ENCODE measurements around the gene TLE3.

Gene TLE3

GRCh38 chr15:70030851-70031250 lies 66.9 kb downstream of the TLE3 start:
- no peak for DNase-seq (ENCODE audit: low spot score)
- ChIA-PET POLR2A (ENCODE audit: low non-redundant PET) (no interaction called here), CTCF (no interaction called here)
- no peak overlapping the region for H3K27ac ChIP-seq
- TF ChIP-seq CTCF (conservative IDR thresholded peaks at IDR 0.05; ENCODE audit: low read depth), result no peak

GRCh38 chr15:70029297-70029701 lies 68.4 kb downstream of the TLE3 start:
- TF ChIP-seq CTCF (conservative IDR thresholded peaks at IDR 0.05; ENCODE audit: low read depth), result no peak
- ChIA-PET POLR2A (ENCODE audit: low non-redundant PET) (no interaction called here), CTCF (no interaction called here)
- no peak for DNase-seq (ENCODE audit: low spot score)
- H3K27ac ChIP-seq, result no peak overlapping the region

- POLR2A ChIA-PET (ENCODE audit: low non-redundant PET), result no interaction called here
- CTCF ChIA-PET, result interaction anchor here (1.0 kb wide), 1 partner anchor 9 kb away, joined by 3 read pairs; no protein-coding TSS in a partner anchor
- no peak overlapping the region for H3K27ac ChIP-seq
- no peak for DNase-seq (ENCODE audit: low spot score)
- no peak for TF ChIP-seq CTCF (conservative IDR thresholded peaks at IDR 0.05; ENCODE audit: low read depth)
Measured at GRCh38 chr15:70027518-70027917, 70.2 kb downstream of the TLE3 start.

GRCh38 chr15:70026991-70027390 lies 70.7 kb downstream of the TLE3 start:
- POLR2A ChIA-PET (ENCODE audit: low non-redundant PET), result no interaction called here
- CTCF ChIA-PET, result no interaction called here
- no peak for DNase-seq (ENCODE audit: low spot score)
- H3K27ac ChIP-seq, result no peak overlapping the region
- TF ChIP-seq CTCF (conservative IDR thresholded peaks at IDR 0.05; ENCODE audit: low read depth), result no peak

GRCh38 chr15:70025413-70026296 lies 72.1 kb downstream of the TLE3 start:
- DNase-seq (ENCODE audit: low spot score), result no peak

GRCh38 chr15:70024521-70024920 lies 73.2 kb downstream of the TLE3 start:
- no peak for DNase-seq (ENCODE audit: low spot score)
- POLR2A ChIA-PET (ENCODE audit: low non-redundant PET), result no interaction called here
- TF ChIP-seq CTCF (conservative IDR thresholded peaks at IDR 0.05; ENCODE audit: low read depth), result no peak
- CTCF ChIA-PET, result no interaction called here
- peak overlapping the region; percentile 90 for H3K27ac ChIP-seq

More at GRCh38 chr15:70025413-70026296, 72.1 kb downstream of the TLE3 start:
- H3K27ac ChIP-seq, result no peak overlapping the region
- ChIA-PET CTCF (no interaction called here), POLR2A (ENCODE audit: low non-redundant PET) (no interaction called here)
- TF ChIP-seq CTCF (conservative IDR thresholded peaks at IDR 0.05; ENCODE audit: low read depth), result no peak

Measured in RWPE1 (cell line).